ENCODE data around the gene TEAD1. TPM values are rescaled to one million over a fixed set of nuclear protein-coding genes. Genes with fewer than 3 reads are reported as not detected.

TEAD1 gene
- total and polyA plus RNA-seq, 4 donors, result 9.1 to 38.4 (median 10.7) TPM

- H3K4me1 ChIP-seq (ENCODE audit: control insufficient read depth in 4 of 4, insufficient read depth in 4 of 4, low read length in 3 of 4), result peaks cover 0 to 3% (median 0%) of the 10 kb centered on the region in 4 donors
- H3K27ac ChIP-seq (ENCODE audit: low read depth in 1 of 2, low read length in 2 of 2), result no peak overlapping the region
- H3K4me3 ChIP-seq (ENCODE audit: low read depth in 1 of 3, low read length in 3 of 3), result no peak overlapping the region
- no peaks in the 10 kb centered on the region for H3K27me3 ChIP-seq (ENCODE audit: control insufficient read depth in 4 of 4, insufficient read depth in 4 of 4, low read length in 3 of 4)
- TF ChIP-seq EGR1 (IDR thresholded peaks at IDR 0.05; ENCODE audit: low read depth in 2 of 2) (no peak), ZBTB33 (IDR thresholded peaks at IDR 0.05) (no peak), HNF4G (IDR thresholded peaks at IDR 0.05) (no peak), RXRA (IDR thresholded peaks at IDR 0.05) (no peak), REST (IDR thresholded peaks at IDR 0.05) (no peak), MAX (IDR thresholded peaks at IDR 0.05) (no peak), JUND (IDR thresholded peaks at IDR 0.05) (no peak)
- peaks cover 0 to 23% (median 19%) of the 10 kb centered on the region in 4 donors for H3K36me3 ChIP-seq (ENCODE audit: control insufficient read depth in 4 of 4, insufficient read depth in 3 of 4, low read depth in 1 of 4, low read length in 3 of 4)
- WGBS, result 80% methylated on average over 8 of the region's 8 CpGs
- H3K9me3 ChIP-seq (ENCODE audit: control insufficient read depth in 4 of 4, low read length in 3 of 4), result no peaks in the 10 kb centered on the region
- no peak overlapping the region for H3K9ac ChIP-seq (ENCODE audit: low read depth in 1 of 2, low read length in 2 of 2)
- DNase-seq (ENCODE audit: low spot score), result no peak
These were observed 211.6 kb downstream of the TEAD1 start for GRCh38 chr11:12885717-12886239.

GRCh38 chr11:12886508-12886907 is 212.3 kb downstream of the TEAD1 start:
- Histone ChIP-seq H3K4me1 (ENCODE audit: control insufficient read depth in 4 of 4, insufficient read depth in 4 of 4, low read length in 3 of 4) (peaks cover 0 to 3% (median 0%) of the 10 kb centered on the region in 4 donors), H3K27me3 (ENCODE audit: control insufficient read depth in 4 of 4, insufficient read depth in 4 of 4, low read length in 3 of 4) (no peaks in the 10 kb centered on the region), H3K9ac (ENCODE audit: low read depth in 1 of 2, low read length in 2 of 2) (no peak overlapping the region), H3K9me3 (ENCODE audit: control insufficient read depth in 4 of 4, low read length in 3 of 4) (no peaks in the 10 kb centered on the region), H3K36me3 (ENCODE audit: control insufficient read depth in 4 of 4, insufficient read depth in 3 of 4, low read depth in 1 of 4, low read length in 3 of 4) (peaks cover 0 to 23% (median 16%) of the 10 kb centered on the region in 4 donors), H3K27ac (ENCODE audit: low read depth in 1 of 2, low read length in 2 of 2) (no peak overlapping the region), H3K4me3 (ENCODE audit: low read depth in 1 of 3, low read length in 3 of 3) (no peak overlapping the region)
- DNase-seq (ENCODE audit: low spot score), result no peak
- TF ChIP-seq SP1 (IDR thresholded peaks at IDR 0.05) (no peak), ZBTB33 (IDR thresholded peaks at IDR 0.05) (no peak), YY1 (IDR thresholded peaks at IDR 0.05) (no peak), TAF1 (conservative IDR thresholded peaks at IDR 0.05) (no peak), RAD21 (IDR thresholded peaks at IDR 0.05) (no peak), FOXA2 (IDR thresholded peaks at IDR 0.05) (no peak), FOXA1 (IDR thresholded peaks at IDR 0.05) (no peak), ATF3 (IDR thresholded peaks at IDR 0.05) (no peak), REST (IDR thresholded peaks at IDR 0.05) (no peak), HNF4G (IDR thresholded peaks at IDR 0.05) (no peak), MAX (IDR thresholded peaks at IDR 0.05) (no peak), EGR1 (IDR thresholded peaks at IDR 0.05; ENCODE audit: low read depth in 2 of 2) (no peak), JUND (IDR thresholded peaks at IDR 0.05) (no peak), HNF4A (conservative IDR thresholded peaks at IDR 0.05) (no peak)

Data from liver (tissue), 9 donors.